Measurements from ENCODE around the gene NRXN3.

DNA sequence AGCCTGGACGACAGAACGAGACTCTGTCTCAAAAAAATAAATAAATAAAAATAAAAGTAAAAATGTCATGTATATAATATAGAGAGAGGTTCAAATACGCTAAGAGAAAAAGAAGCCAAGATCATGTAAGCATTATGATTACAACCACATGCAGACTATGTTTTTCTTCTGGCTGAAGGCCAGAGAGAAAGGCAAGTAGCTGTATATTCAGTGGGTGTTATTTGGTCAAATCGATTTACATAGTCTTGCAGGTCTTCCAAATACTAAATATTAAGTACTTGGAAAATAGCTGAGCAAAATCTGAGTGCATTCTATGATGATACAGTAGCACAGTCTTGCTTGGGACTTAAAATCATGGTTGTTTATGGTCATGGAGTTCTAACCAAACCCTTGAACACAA lies 1283.1 kb downstream of the NRXN3 start:
- no peak for TF ChIP-seq ZNF384 (IDR thresholded peaks at IDR 0.05)
- no peak for TF ChIP-seq BHLHE40 (IDR thresholded peaks at IDR 0.05; ENCODE audit: borderline replicate concordance)
- no peak for TF ChIP-seq FOXK2 (IDR thresholded peaks at IDR 0.05)
- no peak for TF ChIP-seq ARNT (IDR thresholded peaks at IDR 0.05)

Measured in HEK293T (cell line).